ACC112 (cell line): ENCODE data around the gene COX4I2.
A peak's percentile ranks its signal among the peaks of the same experiment; 100 is the strongest.
"Not testable (repeated sequence)": the region's sequence is repeated elsewhere in the genome, so short reads cannot be mapped to it uniquely, and the experiment has no call there.

ENCODE experiments used
- H2AFZ ChIP-seq: fragments of 200-600 bp; sonication (generic); one replicate; pipeline ENCODE4 v1.6.0; 2017; ENCODE audit warnings: antibody characterized with exemption, low read length; ENCODE audit not compliant: unreplicated experiment
- H3K27ac ChIP-seq: fragments of 200-600 bp; sonication (generic); 2 replicates; pipeline ENCODE4 v1.5.1; 2014; ENCODE audit warnings: low read depth, mild to moderate bottlenecking, antibody characterized with exemption, low read length, moderate library complexity
- H3K27me3 ChIP-seq: fragments of 200-600 bp; sonication (generic); 2 replicates; pipeline ENCODE4 v1.6.1; 2014; ENCODE audit warnings: mild to moderate bottlenecking, antibody characterized with exemption, low read length, moderate library complexity, mixed read lengths; ENCODE audit not compliant: insufficient read depth
- H3K36me3 ChIP-seq: fragments of 200-600 bp; sonication (generic); 2 replicates; pipeline ENCODE4 v1.6.1; 2016; ENCODE audit warnings: mild to moderate bottlenecking, antibody characterized with exemption, low read length, moderate library complexity, mixed read lengths; ENCODE audit not compliant: insufficient read depth
- H3K4me1 ChIP-seq: fragments of 200-600 bp; sonication (generic); one replicate; pipeline ENCODE4 v1.6.1; 2016; ENCODE audit warnings: low read length, mixed read lengths; ENCODE audit not compliant: insufficient read depth, unreplicated experiment, control insufficient read depth
- H3K4me3 ChIP-seq: fragments of 200-600 bp; sonication (generic); 2 replicates; pipeline ENCODE4 v1.5.1; 2014; ENCODE audit warnings: mild to moderate bottlenecking, low read depth, low read length
- H3K79me2 ChIP-seq: fragments of 200-600 bp; sonication (generic); one replicate; pipeline ENCODE4 v1.6.0; 2016; ENCODE audit warnings: low read length; ENCODE audit not compliant: control insufficient read depth, unreplicated experiment, insufficient read depth

The COX4I2 gene

GRCh38 chr20:31668944-31669343 lies 31.2 kb downstream of the COX4I2 start:
- Histone ChIP-seq H3K4me1 (peaks cover 42% of the 10 kb centered on the region), H3K79me2 (peaks cover 66% of the 10 kb centered on the region), H3K36me3 (peaks cover 29% of the 10 kb centered on the region)
- not testable (repeated sequence) for H3K27me3 ChIP-seq, H3K27ac ChIP-seq, H3K4me3 ChIP-seq, H2AFZ ChIP-seq

- no peaks in the 10 kb centered on the region for H3K27me3 ChIP-seq
- 0 out of 2 replicates have a peak overlapping the region, but pooled peaks have one; percentile 1 for H3K27ac ChIP-seq
- H3K4me1 ChIP-seq = peaks cover 42% of the 10 kb centered on the region
- peaks cover 75% of the 10 kb centered on the region for H3K79me2 ChIP-seq
- peaks cover 36% of the 10 kb centered on the region for H3K36me3 ChIP-seq
- no peak overlapping the region for H3K4me3 ChIP-seq
- H2AFZ ChIP-seq = no peak overlapping the region
Measured at GRCh38 chr20:31669876-31670275, 32.2 kb downstream of the COX4I2 start.

- Histone ChIP-seq H3K4me1 (peaks cover 42% of the 10 kb centered on the region), H3K27me3 (no peaks in the 10 kb centered on the region), H3K36me3 (peaks cover 33% of the 10 kb centered on the region), H2AFZ (no peak overlapping the region), H3K27ac (no peak overlapping the region), H3K4me3 (no peak overlapping the region), H3K79me2 (peaks cover 80% of the 10 kb centered on the region)
Measured at GRCh38 chr20:31670371-31671228, 32.9 kb downstream of the COX4I2 start.

- no peaks in the 10 kb centered on the region for H3K27me3 ChIP-seq
- H3K79me2 ChIP-seq = peaks cover 77% of the 10 kb centered on the region
- H3K27ac ChIP-seq = no peak overlapping the region
- peaks cover 26% of the 10 kb centered on the region; the same call in 1 of the 2 replicates for H3K36me3 ChIP-seq
- H2AFZ ChIP-seq = no peak overlapping the region
- peaks cover 42% of the 10 kb centered on the region for H3K4me1 ChIP-seq
- no peak overlapping the region for H3K4me3 ChIP-seq
Measured at GRCh38 chr20:31671324-31671723, 33.6 kb downstream of the COX4I2 start.

- Histone ChIP-seq H3K4me3 (no peak overlapping the region), H3K36me3 (peaks cover 21% of the 10 kb centered on the region; the same call in 1 of the 2 replicates), H3K4me1 (peaks cover 46% of the 10 kb centered on the region), H3K79me2 (peaks cover 79% of the 10 kb centered on the region), H3K27ac (peak overlapping the region; percentile 94; the same call in 1 of the 2 replicates), H3K27me3 (no peaks in the 10 kb centered on the region), H2AFZ (no peak overlapping the region)
Measured at GRCh38 chr20:31673435-31673834, 35.7 kb downstream of the COX4I2 start.

GRCh38 chr20:31673943-31674463 lies 36.3 kb downstream of the COX4I2 start:
- H3K27ac ChIP-seq = peak overlapping the region; percentile 94
- peaks cover 21% of the 10 kb centered on the region; the same call in 1 of the 2 replicates for H3K36me3 ChIP-seq
- no peaks in the 10 kb centered on the region for H3K27me3 ChIP-seq
- H3K4me1 ChIP-seq = peaks cover 52% of the 10 kb centered on the region
- peaks cover 83% of the 10 kb centered on the region for H3K79me2 ChIP-seq
- no peak overlapping the region for H3K4me3 ChIP-seq
- no peak overlapping the region for H2AFZ ChIP-seq

- Histone ChIP-seq H3K4me3 (peak overlapping the region; percentile 49), H3K79me2 (peaks cover 83% of the 10 kb centered on the region), H3K4me1 (peaks cover 61% of the 10 kb centered on the region)
Measured at GRCh38 chr20:31674895-31675827, 37.4 kb downstream of the COX4I2 start.

GRCh38 chr20:31675828-31676608 lies 38.3 kb downstream of the COX4I2 start:
- Histone ChIP-seq H3K4me3 (peak overlapping the region; percentile 49), H2AFZ (no peak overlapping the region), H3K27me3 (no peaks in the 10 kb centered on the region), H3K36me3 (peaks cover 19% of the 10 kb centered on the region; the same call in 1 of the 2 replicates), H3K4me1 (peaks cover 70% of the 10 kb centered on the region), H3K79me2 (peaks cover 83% of the 10 kb centered on the region), H3K27ac (peak overlapping the region; percentile 94)

More at GRCh38 chr20:31674895-31675827, 37.4 kb downstream of the COX4I2 start:
- H3K27ac ChIP-seq = peak overlapping the region; percentile 94
- H3K36me3 ChIP-seq = peaks cover 14% of the 10 kb centered on the region; the same call in 1 of the 2 replicates
- no peak overlapping the region for H2AFZ ChIP-seq
- no peaks in the 10 kb centered on the region for H3K27me3 ChIP-seq

- H2AFZ ChIP-seq = no peak overlapping the region
- peaks cover 70% of the 10 kb centered on the region for H3K4me1 ChIP-seq
- peak overlapping the region; percentile 94 for H3K27ac ChIP-seq
- H3K79me2 ChIP-seq = peaks cover 83% of the 10 kb centered on the region
- H3K27me3 ChIP-seq = no peaks in the 10 kb centered on the region
- peaks cover 19% of the 10 kb centered on the region; the same call in 1 of the 2 replicates for H3K36me3 ChIP-seq
- H3K4me3 ChIP-seq = no peak overlapping the region
Measured at GRCh38 chr20:31676609-31676989, 38.9 kb downstream of the COX4I2 start.
